Type B pancreatic cell (in vitro differentiated cells): Measurements from ENCODE around the gene SDK2. TPM values are rescaled to one million over a fixed set of nuclear protein-coding genes. Genes with fewer than 3 reads are reported as not detected.

ENCODE experiments used
- DNase-seq: peaks from one replicate; pipeline ENCODE4 v3.0.0; 2021; ENCODE audit warnings: mixed read lengths; ENCODE audit not compliant: unreplicated experiment; ENCODE audit errors: extremely low spot score
- H3K27ac Mint-ChIP-seq: 2 replicates; pipeline ENCODE4 v1.8.0; 2021; ENCODE audit warnings: mild to moderate bottlenecking, mixed read lengths
- H3K27me3 Mint-ChIP-seq: 2 replicates; pipeline ENCODE4 v1.8.0; 2021; ENCODE audit warnings: mixed read lengths
- H3K36me3 Mint-ChIP-seq: 2 replicates; pipeline ENCODE4 v1.8.0; 2021; ENCODE audit warnings: mixed read lengths
- H3K4me1 Mint-ChIP-seq: one replicate; pipeline ENCODE4 v1.8.0; 2021; ENCODE audit warnings: mixed read lengths; ENCODE audit not compliant: unreplicated experiment
- H3K4me3 Mint-ChIP-seq: 2 replicates; pipeline ENCODE4 v1.8.0; 2021; ENCODE audit warnings: mild to moderate bottlenecking, mixed read lengths
- H3K9me3 Mint-ChIP-seq: 2 replicates; pipeline ENCODE4 v1.8.0; 2021; ENCODE audit warnings: mixed read lengths
- total RNA-seq: library from RNA; stranded (reverse); gene quantifications from 2 replicates; pipeline ENCODE4 v1.2.1, GENCODE V29; 2021; ENCODE audit warnings: low replicate concordance
- TF ChIP-seq, protein P1 (sequence below): fragments of 200-600 bp; sonication (generic); conservative IDR thresholded peaks from 2 replicates; pipeline ENCODE4 v1.5.0; 2021; ENCODE audit warnings: antibody characterized with exemption, mild to moderate bottlenecking

SDK2 gene
- total RNA-seq, 1 donor from 2014 or later, result 47.3 TPM

DNA sequence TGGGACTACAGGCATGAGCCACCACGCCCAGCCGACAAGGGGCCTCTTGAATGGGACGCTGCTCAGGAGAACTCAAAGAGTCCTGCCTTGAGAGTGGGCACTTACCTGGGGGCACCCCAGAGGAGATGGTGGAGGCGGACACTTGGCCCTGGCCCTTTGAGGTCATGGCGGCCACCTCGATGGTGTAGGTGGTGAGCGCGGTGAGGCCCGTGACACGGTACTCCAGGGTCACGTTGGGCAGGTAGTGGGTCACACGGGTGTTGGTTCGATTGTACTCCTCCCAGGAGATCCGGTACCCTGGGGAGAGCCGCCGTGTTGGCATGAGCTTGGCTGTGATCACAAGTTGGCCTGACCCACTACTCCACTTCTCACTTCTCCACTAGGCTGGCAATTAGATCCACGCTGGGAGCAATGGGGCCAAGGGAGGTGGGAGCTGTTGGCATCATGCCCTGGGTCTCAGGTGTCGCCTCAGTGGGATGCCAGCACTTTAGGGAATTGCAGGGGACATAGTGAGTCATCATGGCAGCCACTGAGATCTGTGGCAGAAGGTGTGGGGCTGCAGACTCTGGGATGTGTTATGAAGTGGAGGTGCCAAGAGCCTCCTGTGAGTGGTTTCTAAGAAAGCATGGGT lies 243.2 kb downstream of the SDK2 start:
- DNase-seq, result no peak
- H3K27ac Mint-ChIP-seq, result no peak overlapping the region
- H3K36me3 Mint-ChIP-seq, result no peaks in the 10 kb centered on the region
- TF ChIP-seq, protein P1, sequence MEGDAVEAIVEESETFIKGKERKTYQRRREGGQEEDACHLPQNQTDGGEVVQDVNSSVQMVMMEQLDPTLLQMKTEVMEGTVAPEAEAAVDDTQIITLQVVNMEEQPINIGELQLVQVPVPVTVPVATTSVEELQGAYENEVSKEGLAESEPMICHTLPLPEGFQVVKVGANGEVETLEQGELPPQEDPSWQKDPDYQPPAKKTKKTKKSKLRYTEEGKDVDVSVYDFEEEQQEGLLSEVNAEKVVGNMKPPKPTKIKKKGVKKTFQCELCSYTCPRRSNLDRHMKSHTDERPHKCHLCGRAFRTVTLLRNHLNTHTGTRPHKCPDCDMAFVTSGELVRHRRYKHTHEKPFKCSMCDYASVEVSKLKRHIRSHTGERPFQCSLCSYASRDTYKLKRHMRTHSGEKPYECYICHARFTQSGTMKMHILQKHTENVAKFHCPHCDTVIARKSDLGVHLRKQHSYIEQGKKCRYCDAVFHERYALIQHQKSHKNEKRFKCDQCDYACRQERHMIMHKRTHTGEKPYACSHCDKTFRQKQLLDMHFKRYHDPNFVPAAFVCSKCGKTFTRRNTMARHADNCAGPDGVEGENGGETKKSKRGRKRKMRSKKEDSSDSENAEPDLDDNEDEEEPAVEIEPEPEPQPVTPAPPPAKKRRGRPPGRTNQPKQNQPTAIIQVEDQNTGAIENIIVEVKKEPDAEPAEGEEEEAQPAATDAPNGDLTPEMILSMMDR, result no peak
- no peaks in the 10 kb centered on the region for H3K27me3 Mint-ChIP-seq
- H3K9me3 Mint-ChIP-seq, result no peaks in the 10 kb centered on the region
- peaks cover 8% of the 10 kb centered on the region for H3K4me1 Mint-ChIP-seq
- no peak overlapping the region for H3K4me3 Mint-ChIP-seq

DNA sequence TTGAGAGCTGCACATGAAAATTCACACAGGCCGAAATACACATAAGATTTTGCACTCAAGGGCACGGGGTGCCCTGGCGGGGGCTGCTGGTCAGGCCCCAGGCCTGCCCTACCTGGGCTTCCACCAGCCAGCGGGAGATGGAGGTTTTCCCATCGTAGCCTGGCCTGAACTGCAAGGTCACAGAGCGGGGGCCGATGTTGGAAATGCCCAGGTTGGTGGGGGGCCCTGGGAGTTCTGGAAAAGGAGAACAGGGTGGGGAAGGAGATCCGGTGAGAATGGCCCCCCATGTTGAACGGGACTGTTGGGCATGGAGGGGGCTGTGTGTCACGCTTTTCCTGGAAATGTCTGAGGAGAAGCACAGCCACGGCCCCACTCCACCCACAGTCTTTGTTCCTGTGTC lies 245.2 kb downstream of the SDK2 start:
- no peak for DNase-seq
- H3K27ac Mint-ChIP-seq, result no peak overlapping the region
- H3K9me3 Mint-ChIP-seq, result no peaks in the 10 kb centered on the region
- H3K4me3 Mint-ChIP-seq, result no peak overlapping the region
- no peaks in the 10 kb centered on the region for H3K36me3 Mint-ChIP-seq
- H3K27me3 Mint-ChIP-seq, result no peaks in the 10 kb centered on the region
- H3K4me1 Mint-ChIP-seq, result peaks cover 8% of the 10 kb centered on the region
- TF ChIP-seq, protein P1, result no peak

DNA sequence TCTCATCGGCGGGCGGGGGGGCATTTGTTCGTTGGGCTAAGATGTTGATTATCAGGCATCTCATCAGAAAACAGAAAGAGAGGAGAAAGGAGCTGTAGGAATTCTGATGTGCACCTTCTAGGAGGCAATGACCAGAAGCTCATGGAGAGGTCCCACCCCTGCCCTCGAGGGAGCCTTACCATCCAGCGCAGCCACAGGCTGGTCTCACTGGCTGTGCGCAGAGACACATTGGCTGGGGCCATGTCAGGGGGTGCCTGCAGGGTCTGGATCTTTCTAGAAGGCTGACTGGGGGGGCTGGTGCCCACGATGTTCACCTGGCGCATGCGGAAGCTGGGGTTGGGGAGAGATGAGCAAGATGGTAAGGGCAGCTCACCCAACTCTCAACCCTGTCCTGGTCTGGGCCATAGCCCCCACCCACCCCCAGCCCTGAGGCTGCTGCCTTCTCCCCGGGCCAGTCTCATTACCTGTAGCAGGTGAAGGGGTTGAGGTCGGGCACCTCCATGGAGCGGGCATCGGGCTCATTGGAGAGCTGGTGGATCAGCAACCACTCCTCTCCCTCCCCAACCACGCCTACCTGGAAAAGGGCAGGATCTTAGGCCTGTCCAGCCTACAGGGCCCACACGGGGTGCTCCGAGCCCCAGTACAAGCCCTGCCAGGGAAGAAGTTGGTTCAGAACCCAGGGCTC lies 246.2 kb downstream of the SDK2 start:
- Mint-ChIP-seq H3K9me3 (no peaks in the 10 kb centered on the region), H3K36me3 (no peaks in the 10 kb centered on the region), H3K27me3 (no peaks in the 10 kb centered on the region), H3K4me3 (no peak overlapping the region), H3K27ac (no peak overlapping the region), H3K4me1 (peaks cover 8% of the 10 kb centered on the region)
- no peak for DNase-seq
- TF ChIP-seq, protein P1, result no peak

DNA sequence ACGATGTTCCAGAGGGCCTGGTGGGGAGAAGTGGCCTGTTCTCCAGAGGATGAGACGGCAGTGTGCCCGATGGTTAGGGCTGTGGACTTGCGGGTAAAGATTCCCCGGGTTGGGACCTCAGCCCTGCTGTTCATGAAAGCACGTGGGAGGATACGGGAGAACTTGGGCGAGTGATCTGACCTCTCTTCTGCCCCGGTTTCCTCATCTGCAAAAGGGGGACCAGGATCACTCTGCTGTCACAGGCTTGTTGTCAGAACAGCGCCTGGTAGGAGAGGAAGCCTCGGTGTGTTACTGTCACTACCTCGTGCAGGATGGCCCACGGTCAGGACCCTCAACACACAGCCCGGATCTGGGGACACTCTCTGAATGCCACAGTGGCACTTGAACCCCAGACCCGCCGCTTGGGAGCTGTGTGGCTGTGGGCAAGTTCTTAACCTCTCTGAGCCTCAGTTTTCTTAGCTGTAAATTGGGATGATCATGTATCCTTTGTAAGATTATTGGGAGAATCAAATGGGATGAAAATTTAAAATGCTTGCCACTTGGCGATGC lies 246.9 kb downstream of the SDK2 start:
- no peaks in the 10 kb centered on the region for H3K9me3 Mint-ChIP-seq
- no peak overlapping the region for H3K4me3 Mint-ChIP-seq
- H3K36me3 Mint-ChIP-seq, result no peaks in the 10 kb centered on the region
- H3K27me3 Mint-ChIP-seq, result no peaks in the 10 kb centered on the region
- no peak for DNase-seq
- H3K4me1 Mint-ChIP-seq, result peaks cover 8% of the 10 kb centered on the region
- TF ChIP-seq, protein P1, result no peak
- no peak overlapping the region for H3K27ac Mint-ChIP-seq

DNA sequence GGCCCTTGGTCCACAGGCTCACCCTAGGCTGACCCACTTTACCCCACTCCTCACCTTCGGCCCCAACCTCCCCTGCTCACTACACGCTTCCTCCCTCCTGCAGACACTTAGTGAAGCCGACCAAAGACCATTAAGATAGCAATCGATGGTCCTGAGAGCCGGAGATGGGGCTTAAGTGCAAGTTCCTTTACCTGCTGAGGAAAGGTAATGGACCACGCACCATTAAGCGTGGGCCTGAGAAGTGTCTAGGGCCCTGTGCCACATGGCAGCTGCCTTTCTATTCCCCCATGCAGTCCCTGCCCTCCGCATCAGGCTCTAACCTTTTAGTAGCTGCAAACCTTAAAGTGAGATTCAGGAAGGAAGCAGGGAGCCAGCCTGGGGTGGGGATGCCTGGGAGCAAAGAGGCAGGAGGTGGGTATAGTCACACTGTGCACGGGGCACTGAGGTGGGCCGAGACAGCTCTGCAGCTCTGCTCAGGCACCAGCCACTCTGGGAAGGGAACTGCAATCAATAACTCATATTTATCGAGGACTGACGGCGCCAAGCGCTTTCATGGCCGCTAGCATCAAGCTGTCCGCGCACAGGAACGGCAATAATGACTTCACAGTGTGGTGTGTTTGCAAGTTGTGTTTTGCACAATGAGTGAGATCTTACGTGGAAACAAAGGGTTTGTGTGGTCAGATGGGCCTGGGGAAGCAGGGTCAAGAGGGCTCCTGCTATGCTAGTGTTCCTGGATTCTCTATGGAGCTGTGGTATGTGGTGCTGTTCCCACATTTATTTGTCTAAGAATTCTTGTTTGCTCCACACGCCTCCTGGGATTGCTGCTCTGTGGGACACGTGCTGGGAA lies 247.6 kb downstream of the SDK2 start:
- no peak for DNase-seq
- Mint-ChIP-seq H3K27me3 (no peaks in the 10 kb centered on the region), H3K36me3 (no peaks in the 10 kb centered on the region), H3K4me3 (no peak overlapping the region), H3K27ac (no peak overlapping the region), H3K4me1 (peaks cover 8% of the 10 kb centered on the region), H3K9me3 (no peaks in the 10 kb centered on the region)
- TF ChIP-seq, protein P1, result no peak
